Activated CD4-positive, CD25-positive, alpha-beta regulatory T cell treated with anti-CD3 and anti-CD28 coated beads, Interleukin-2, amount 50 U/mL, for 16 hours (primary cell): ENCODE measurements around the gene PEG3.
"Not testable (repeated sequence)": the region's sequence is repeated elsewhere in the genome, so short reads cannot be mapped to it uniquely, and the experiment has no call there.

Experiments
- DNase-seq: peaks from one replicate; pipeline ENCODE4 v3.0.0-alpha.2; 2020; ENCODE audit warnings: low read depth, low spot score

Gene PEG3

GRCh38 chr19:56840451-56841192 is at the start of gene PEG3, which contains the start of gene ZIM2:
TSS of gene PEG3 (minus strand) at chr19:56840726. CDS start at chr19:56824655, 16,071 bp downstream.
TSS of gene ZIM2 (minus strand) at chr19:56840726. CDS start at chr19:56824277, 16,449 bp downstream.
- DNase-seq = no peak

- DNase-seq = no peak
These were observed 44.9 kb upstream of the PEG3 start for GRCh38 chr19:56885173-56885985.

- no peak for DNase-seq
These were observed 43.9 kb upstream of the PEG3 start for GRCh38 chr19:56884441-56884840.

GRCh38 chr19:56880592-56881190 is 40.2 kb upstream of the PEG3 start:
- DNase-seq = no peak

- DNase-seq = no peak
These were observed 36.7 kb upstream of the PEG3 start for GRCh38 chr19:56877069-56877715.

- DNase-seq = no peak
These were observed 35.2 kb upstream of the PEG3 start for GRCh38 chr19:56875717-56876116.

- DNase-seq = no peak
These were observed 34.0 kb upstream of the PEG3 start for GRCh38 chr19:56874530-56874929.

GRCh38 chr19:56873493-56873892 is 33.0 kb upstream of the PEG3 start:
- DNase-seq = no peak

GRCh38 chr19:56869886-56870285 is 29.4 kb upstream of the PEG3 start:
- DNase-seq = no peak

GRCh38 chr19:56868446-56868845 is 27.9 kb upstream of the PEG3 start:
- DNase-seq = no peak

- DNase-seq = no peak
These were observed 26.0 kb upstream of the PEG3 start for GRCh38 chr19:56866538-56866937.

GRCh38 chr19:56864443-56865125 is 24.1 kb upstream of the PEG3 start:
- no peak for DNase-seq

GRCh38 chr19:56862741-56863140 is 22.2 kb upstream of the PEG3 start:
- DNase-seq = no peak

GRCh38 chr19:56860409-56860808 is 19.9 kb upstream of the PEG3 start:
- not testable (repeated sequence) for DNase-seq

- no peak for DNase-seq
These were observed 17.5 kb upstream of the PEG3 start for GRCh38 chr19:56858026-56858425.

- DNase-seq = no peak
These were observed 16.3 kb upstream of the PEG3 start for GRCh38 chr19:56856822-56857221.

- not testable (repeated sequence) for DNase-seq
These were observed 11.8 kb upstream of the PEG3 start for GRCh38 chr19:56852361-56852760.

- DNase-seq = no peak
These were observed 7.6 kb upstream of the PEG3 start for GRCh38 chr19:56848166-56848565.

- DNase-seq = no peak
These were observed 1.9 kb upstream of the PEG3 start for GRCh38 chr19:56842412-56842811.

- DNase-seq = no peak
These were observed 642 bp upstream of the PEG3 start for GRCh38 chr19:56841193-56841543.

- no peak for DNase-seq
These were observed 675 bp downstream of the PEG3 start for GRCh38 chr19:56839652-56840450.
